ENCODE measurements around the gene KCNJ1. TPM values are rescaled to one million over a fixed set of nuclear protein-coding genes. Genes with fewer than 3 reads are reported as not detected.

Gene KCNJ1
- not detected for polyA plus RNA-seq (2013, experiment 1 of 2; ENCODE audit: insufficient read length)
- not detected for polyA plus RNA-seq (2013, experiment 2 of 2; ENCODE audit: insufficient read length)

GRCh38 chr11:128867277-128867676 is at the start of gene KCNJ1:
Gene KCNJ1 (minus strand): TSS chr11:128867296. CDS start chr11:128840243, 27,053 bp downstream.
- DNase-seq, result no peak

GRCh38 chr11:128916681-128917080 is 49.6 kb upstream of the KCNJ1 start:
- no peak for DNase-seq

GRCh38 chr11:128916037-128916572 is 49.0 kb upstream of the KCNJ1 start:
- DNase-seq, result no peak

- DNase-seq, result no peak
These were observed 48.0 kb upstream of the KCNJ1 start for GRCh38 chr11:128915149-128915521.

- DNase-seq, result no peak
These were observed 47.4 kb upstream of the KCNJ1 start for GRCh38 chr11:128914216-128915148.

GRCh38 chr11:128913806-128914205 is 46.7 kb upstream of the KCNJ1 start:
- DNase-seq, result no peak

- DNase-seq, result no peak
These were observed 44.6 kb upstream of the KCNJ1 start for GRCh38 chr11:128911701-128912100.

GRCh38 chr11:128911239-128911638 is 44.1 kb upstream of the KCNJ1 start:
- no peak for DNase-seq

GRCh38 chr11:128910576-128910975 is 43.5 kb upstream of the KCNJ1 start:
- peak; percentile 69 for DNase-seq

- no peak for DNase-seq
These were observed 42.5 kb upstream of the KCNJ1 start for GRCh38 chr11:128909438-128910125.

GRCh38 chr11:128908391-128909246 is 41.5 kb upstream of the KCNJ1 start:
- peak; percentile 68 for DNase-seq

GRCh38 chr11:128907585-128907984 is 40.5 kb upstream of the KCNJ1 start:
- no peak for DNase-seq

GRCh38 chr11:128906185-128907050 is 39.3 kb upstream of the KCNJ1 start:
- no peak for DNase-seq

GRCh38 chr11:128905345-128906184 is 38.5 kb upstream of the KCNJ1 start:
- peak; percentile 27 for DNase-seq

GRCh38 chr11:128904656-128905344 is 37.7 kb upstream of the KCNJ1 start:
- DNase-seq, result peak; percentile 26

- DNase-seq, result no peak
These were observed 37.2 kb upstream of the KCNJ1 start for GRCh38 chr11:128904303-128904655.

- DNase-seq, result peak; percentile 16
These were observed 36.4 kb upstream of the KCNJ1 start for GRCh38 chr11:128903248-128904061.

- DNase-seq, result peak; percentile 72
These were observed 35.5 kb upstream of the KCNJ1 start for GRCh38 chr11:128902515-128903066.

All from fibroblast of skin of back (primary cell).